HG02759 (cell line): ENCODE results near the gene ZNF600.
"Not testable (repeated sequence)": the region's sequence is repeated elsewhere in the genome, so short reads cannot be mapped to it uniquely, and the experiment has no call there.

Source experiments
- ATAC-seq: cut with Tn5 transposase; IDR thresholded peaks from one replicate; pipeline ENCODE4 v1.9.1; 2021; ENCODE audit warnings: mild to moderate bottlenecking, moderate library complexity; ENCODE audit not compliant: unreplicated experiment

ZNF600 gene

DNA sequence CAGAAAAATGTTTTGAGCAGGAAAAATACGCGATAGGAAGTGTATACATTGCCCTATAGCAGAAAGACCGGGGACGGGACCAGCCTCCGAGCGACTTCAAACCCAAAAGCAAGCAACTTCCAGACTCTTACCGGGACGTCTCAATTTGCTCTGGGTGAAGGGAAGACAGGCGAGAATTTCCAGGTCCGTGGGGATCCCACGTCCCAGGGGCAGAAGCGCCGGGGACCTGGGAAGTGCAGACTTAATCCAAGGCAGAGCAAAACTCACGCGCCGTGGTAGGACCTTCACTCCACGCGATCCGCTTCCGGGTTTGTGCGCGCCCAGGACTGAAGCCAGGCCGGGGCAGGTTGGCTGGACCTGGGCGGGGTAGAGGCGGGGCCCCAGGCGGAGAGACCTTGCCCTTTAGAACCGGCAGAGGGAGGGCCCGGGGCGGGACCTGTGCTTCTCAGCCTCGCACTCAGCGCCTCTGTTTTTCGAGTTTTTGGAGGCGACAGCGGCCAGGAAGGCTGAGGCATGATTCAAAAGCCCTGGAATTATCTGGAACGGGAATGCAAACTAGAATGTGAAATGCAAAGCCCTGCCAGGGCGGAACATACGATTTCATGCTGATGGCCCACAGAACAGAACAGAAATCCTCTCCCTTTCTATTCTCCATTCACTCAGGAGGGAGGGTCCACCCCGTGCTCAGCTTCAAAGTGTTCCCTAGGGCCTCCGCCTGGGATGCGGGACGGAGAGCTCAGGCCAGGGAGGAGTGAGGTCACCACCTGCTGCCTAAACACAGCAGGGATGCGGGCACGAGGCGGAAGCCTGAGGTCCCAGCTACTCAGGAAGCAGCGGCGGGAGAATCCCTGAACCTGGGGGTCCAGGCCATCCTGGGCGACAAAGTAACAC lies at the start of gene ZNF600:
TSS of gene ZNF600 (minus strand) at position 328 of the 891 bp plus-strand sequence. CDS start 7,903 bp downstream, outside the sequence.
- ATAC-seq = peak; percentile 96

DNA sequence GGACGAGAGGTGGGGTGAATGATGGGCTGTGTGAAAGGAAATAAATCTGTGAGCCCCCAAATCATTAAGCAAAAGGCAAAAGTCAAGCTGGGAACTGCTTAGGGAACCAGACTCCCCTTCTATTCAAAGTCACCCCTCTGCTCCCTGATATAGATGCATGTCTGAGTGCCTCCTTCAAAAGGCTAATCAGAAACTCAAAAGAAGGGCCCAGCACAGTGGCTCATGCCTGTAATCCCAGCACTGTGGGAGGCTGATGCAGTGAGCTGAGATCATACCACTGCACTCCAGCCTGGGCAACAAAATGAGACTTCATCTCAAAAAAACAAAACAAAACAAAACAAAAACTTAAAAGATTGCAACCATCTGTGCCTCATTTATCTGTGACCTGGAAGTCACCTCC lies 47.7 kb upstream of the ZNF600 start:
- ATAC-seq = not testable (repeated sequence)

- not testable (repeated sequence) for ATAC-seq
These were observed 47.0 kb upstream of the ZNF600 start for GRCh38 chr19:52833541-52833940.

GRCh38 chr19:52829866-52830265 lies 43.3 kb upstream of the ZNF600 start:
- not testable (repeated sequence) for ATAC-seq

DNA sequence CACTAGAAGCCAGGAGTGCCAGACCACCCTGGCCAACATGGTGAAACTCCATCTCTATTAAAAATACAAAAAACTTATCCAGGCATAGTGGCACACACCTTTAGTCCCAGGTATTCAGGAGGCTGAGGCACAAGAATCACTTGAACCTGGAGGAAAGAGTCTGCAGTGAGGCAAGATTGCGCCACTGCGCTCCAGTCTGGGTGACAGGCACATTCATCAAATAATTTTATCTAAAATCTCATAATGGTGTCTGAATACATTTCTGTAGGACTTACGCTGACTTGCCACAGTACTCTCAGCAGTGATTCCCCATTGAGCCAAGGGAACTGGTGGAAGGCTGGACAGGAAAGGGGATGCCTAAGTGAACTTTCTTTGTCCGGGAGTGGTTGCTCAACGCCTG lies 39.2 kb upstream of the ZNF600 start:
- ATAC-seq = no peak

DNA sequence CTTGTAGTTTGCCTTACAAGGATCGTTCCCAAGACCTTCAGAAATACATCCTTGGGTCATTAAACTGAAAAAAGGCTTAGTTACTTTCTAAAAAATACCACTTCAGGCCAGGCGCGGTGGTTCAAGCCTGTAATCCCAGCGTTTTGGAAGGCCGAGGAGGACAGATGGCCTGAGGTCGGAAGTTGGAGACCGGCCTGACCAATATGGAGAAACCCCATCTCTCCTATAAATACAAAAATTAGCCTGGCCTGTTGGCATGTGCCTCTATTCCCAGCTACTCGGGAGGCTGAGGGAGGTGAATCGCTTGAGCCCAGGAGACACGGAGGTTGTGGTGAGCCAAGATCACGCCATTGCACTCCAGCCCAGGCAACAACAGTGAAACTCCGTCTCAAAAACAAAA lies 37.1 kb upstream of the ZNF600 start:
- ATAC-seq = no peak

- peak; percentile 98 for ATAC-seq
These were observed 34.8 kb upstream of the ZNF600 start, which contains the start of gene ZNF28 for GRCh38 chr19:52821204-52821960. Gene ZNF28, minus strand, starts transcription at chr19:52821633. Its CDS starts 3,675 bp downstream, at chr19:52817958.

GRCh38 chr19:52820472-52821203 lies 34.0 kb upstream of the ZNF600 start:
- ATAC-seq = peak; percentile 36

DNA sequence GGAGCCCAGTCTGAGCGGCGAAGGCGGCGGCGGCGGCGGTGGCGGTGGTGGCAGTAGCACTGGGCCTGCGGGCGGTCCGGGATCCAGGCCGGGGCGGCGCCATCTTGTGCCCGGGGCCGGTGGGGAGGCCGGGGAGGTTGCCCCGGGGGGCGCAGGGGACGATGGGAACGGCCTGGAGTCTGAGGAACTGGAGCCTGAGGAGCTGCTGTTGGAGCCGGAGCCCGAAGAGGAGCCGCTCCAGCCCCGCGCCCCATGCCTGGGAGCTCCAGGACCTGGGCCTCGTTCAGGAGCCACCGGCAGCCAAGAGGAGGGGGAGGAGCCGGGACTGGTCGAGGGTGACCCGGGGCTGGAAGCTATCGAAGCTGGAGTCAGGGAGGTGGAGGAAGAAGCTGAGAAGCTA lies 23.2 kb upstream of the ZNF600 start:
- ATAC-seq = no peak

- not testable (repeated sequence) for ATAC-seq
These were observed 13.5 kb upstream of the ZNF600 start for GRCh38 chr19:52799950-52800640.

GRCh38 chr19:52789440-52789839 lies 2.8 kb upstream of the ZNF600 start:
- ATAC-seq = no peak

GRCh38 chr19:52786078-52786463 lies 520 bp downstream of the ZNF600 start:
- ATAC-seq = peak; percentile 36

GRCh38 chr19:52785506-52785905 lies 1.1 kb downstream of the ZNF600 start:
- ATAC-seq = no peak

DNA sequence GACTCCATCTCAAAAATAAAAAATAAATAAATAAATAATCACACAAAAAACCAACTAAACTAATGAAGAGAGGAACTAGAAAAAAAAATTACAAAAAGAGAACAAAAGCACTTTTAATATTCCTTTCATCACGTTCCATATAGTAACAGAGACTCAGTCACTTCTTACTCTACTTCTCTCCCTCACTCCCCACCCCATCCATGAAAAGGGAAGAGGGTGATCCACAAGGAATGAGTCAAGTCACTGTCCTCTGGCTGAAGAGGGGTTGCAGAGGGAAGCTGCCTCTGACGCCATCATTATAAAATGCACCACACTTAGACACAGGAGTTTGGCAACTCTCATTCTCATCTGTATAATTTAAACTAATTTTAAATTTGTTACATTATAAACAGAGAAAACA lies 3.7 kb downstream of the ZNF600 start:
- ATAC-seq = not testable (repeated sequence)

- ATAC-seq = no peak
These were observed 7.8 kb downstream of the ZNF600 start for GRCh38 chr19:52778811-52779210.

GRCh38 chr19:52756447-52756846 lies 30.1 kb downstream of the ZNF600 start:
- not testable (repeated sequence) for ATAC-seq

DNA sequence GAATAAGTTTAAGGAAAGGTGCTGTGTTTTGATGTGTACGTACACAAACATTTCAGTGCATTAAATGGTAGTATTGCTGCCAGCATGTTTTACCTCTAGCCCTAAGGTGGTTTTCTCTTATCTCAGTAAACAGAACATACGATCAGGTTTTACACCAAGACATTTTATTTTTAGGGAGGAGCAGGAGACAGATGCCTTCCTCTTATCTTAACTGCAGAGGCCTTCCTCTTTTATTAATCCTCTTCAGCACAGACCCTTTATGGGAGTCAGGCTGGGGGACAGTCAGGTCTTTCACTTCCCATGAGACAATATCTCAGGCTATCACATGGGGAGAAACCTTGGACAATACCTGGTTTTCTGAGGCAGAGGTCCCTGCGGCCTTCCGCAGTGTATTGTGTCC lies 36.8 kb downstream of the ZNF600 start:
- no peak for ATAC-seq

- no peak for ATAC-seq
These were observed 38.1 kb downstream of the ZNF600 start for GRCh38 chr19:52748336-52748950.

DNA sequence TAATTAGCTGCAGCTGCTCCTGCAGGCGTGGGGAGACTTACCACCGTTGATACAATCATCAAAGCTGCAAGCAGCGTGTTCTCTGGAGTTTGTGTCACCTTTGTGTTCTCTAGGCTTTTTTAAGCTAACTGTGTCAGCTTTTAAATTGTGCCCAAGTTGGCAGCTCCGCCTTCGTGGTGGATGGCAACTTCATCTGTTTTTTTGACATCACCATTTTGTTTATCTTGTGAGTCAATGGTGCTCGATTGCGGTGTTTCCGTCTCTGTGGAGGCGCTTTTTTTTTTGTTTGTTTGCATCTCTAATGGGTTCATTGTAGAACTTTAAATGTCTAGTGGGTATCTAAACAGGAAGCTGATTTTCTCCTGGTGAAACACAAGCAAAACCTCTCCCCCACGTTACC lies 40.7 kb downstream of the ZNF600 start:
- ATAC-seq = not testable (repeated sequence)

- no peak for ATAC-seq
These were observed 43.5 kb downstream of the ZNF600 start for GRCh38 chr19:52743091-52743490.
